ENCODE results near the gene NTRK3. TPM values are rescaled to one million over a fixed set of nuclear protein-coding genes. Genes with fewer than 3 reads are reported as not detected.

NTRK3 gene
- total RNA-seq, 4 donors from 2014 or later, result 0.09 to 2.7 (median 0.62) TPM

DNA sequence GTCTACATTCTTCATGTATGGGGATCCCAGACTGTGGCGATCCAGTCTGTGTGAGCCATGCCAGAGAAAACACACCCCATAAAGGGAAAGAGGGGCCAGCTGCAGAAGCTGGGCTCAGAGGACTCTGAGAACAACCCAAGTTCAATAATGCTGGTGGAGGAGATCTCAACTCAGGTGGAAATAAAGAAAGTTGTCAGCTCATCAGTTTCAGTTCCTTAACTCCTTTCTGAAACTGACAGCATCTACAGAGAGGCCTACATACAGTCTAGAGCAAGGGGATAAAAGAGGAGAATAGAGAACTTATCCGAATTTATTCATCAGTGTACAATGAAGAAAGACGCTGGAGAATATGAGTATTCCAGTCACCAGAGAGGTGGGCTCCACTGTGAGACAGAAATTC is 77.0 kb downstream of the NTRK3 start:
- H3K36me3 ChIP-seq, result no peaks in the 10 kb centered on the region
- TF ChIP-seq POLR2A (IDR thresholded peaks at IDR 0.05), result no peak
- TF ChIP-seq, protein P1, sequence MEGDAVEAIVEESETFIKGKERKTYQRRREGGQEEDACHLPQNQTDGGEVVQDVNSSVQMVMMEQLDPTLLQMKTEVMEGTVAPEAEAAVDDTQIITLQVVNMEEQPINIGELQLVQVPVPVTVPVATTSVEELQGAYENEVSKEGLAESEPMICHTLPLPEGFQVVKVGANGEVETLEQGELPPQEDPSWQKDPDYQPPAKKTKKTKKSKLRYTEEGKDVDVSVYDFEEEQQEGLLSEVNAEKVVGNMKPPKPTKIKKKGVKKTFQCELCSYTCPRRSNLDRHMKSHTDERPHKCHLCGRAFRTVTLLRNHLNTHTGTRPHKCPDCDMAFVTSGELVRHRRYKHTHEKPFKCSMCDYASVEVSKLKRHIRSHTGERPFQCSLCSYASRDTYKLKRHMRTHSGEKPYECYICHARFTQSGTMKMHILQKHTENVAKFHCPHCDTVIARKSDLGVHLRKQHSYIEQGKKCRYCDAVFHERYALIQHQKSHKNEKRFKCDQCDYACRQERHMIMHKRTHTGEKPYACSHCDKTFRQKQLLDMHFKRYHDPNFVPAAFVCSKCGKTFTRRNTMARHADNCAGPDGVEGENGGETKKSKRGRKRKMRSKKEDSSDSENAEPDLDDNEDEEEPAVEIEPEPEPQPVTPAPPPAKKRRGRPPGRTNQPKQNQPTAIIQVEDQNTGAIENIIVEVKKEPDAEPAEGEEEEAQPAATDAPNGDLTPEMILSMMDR (IDR thresholded peaks at IDR 0.05), result no peak
- DNase-seq, result no peak
- H3K9me3 ChIP-seq, result no peaks in the 10 kb centered on the region
- WGBS, 2 donors, result 69 to 85% methylated on average over 3 of the region's 3 CpGs
- intact Hi-C loops (cut with DNase I), result no loop called here
- H3K27ac ChIP-seq, result no peak overlapping the region
- no peaks in the 10 kb centered on the region for H3K4me1 ChIP-seq
- H3K27me3 ChIP-seq, result peaks cover 0 to 8% (median 0%) of the 10 kb centered on the region in 4 donors
- H3K4me3 ChIP-seq, result no peak overlapping the region

DNA sequence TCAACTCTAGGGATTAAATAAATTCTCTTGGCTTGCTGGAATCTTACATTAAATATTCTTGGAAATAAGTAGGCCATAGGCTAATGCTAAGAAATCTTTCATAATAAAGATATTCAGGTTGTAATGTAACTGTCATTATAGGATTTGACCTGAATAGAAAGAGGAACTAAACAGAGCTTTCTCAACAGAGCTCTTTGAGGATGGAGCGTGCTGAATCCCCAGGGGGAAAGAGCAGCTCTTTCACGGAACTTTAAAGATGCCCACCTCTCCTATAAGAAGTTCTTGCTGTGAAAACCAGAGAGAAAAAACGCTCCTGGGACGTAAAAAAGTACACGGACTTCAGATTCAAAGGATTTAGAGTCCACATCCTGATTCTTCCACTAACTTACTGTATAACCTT is 77.9 kb downstream of the NTRK3 start:
- Histone ChIP-seq H3K27ac (no peak overlapping the region), H3K9me3 (no peaks in the 10 kb centered on the region), H3K27me3 (peaks cover 0 to 3% (median 0%) of the 10 kb centered on the region in 4 donors), H3K4me3 (no peak overlapping the region), H3K4me1 (no peaks in the 10 kb centered on the region), H3K36me3 (no peaks in the 10 kb centered on the region)
- TF ChIP-seq, protein P1 (IDR thresholded peaks at IDR 0.05), result no peak
- TF ChIP-seq POLR2A (IDR thresholded peaks at IDR 0.05), result no peak
- DNase-seq, result no peak
- intact Hi-C loops (cut with DNase I), result no loop called here
- 58 to 68% methylated on average over 5 of the region's 5 CpGs for WGBS, 2 donors

- Histone ChIP-seq H3K9me3 (no peaks in the 10 kb centered on the region), H3K27ac (no peak overlapping the region), H3K4me1 (no peaks in the 10 kb centered on the region), H3K4me3 (no peak overlapping the region), H3K36me3 (no peaks in the 10 kb centered on the region), H3K27me3 (no peaks in the 10 kb centered on the region)
- WGBS, 2 donors, result 33 to 50% methylated on average over 1 of the region's 1 CpG
- no peak for TF ChIP-seq POLR2A (IDR thresholded peaks at IDR 0.05)
- DNase-seq, result no peak
- intact Hi-C loops (cut with DNase I), result no loop called here
These were observed 79.1 kb downstream of the NTRK3 start for GRCh38 chr15:88177451-88177850.

DNA sequence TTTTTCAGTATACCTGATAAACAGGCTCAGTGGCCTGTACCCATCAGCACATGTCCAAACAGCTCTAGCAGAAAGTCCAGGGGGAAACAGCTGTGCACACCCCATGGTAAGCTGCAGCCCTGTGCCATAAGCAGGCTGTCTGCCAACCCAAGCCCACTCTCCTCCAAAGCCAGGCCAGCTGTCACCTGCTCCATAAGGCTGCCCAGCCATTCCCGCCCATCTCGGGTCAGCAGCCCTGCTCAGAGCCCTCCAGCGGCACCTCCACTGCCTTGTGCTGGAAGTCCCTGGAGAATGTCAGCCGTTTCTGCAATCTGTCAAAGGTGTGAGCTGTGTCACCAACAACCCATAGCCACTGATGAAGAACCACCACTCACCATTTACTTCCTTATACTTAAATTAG is 82.0 kb downstream of the NTRK3 start:
- Histone ChIP-seq H3K27ac (no peak overlapping the region), H3K36me3 (no peaks in the 10 kb centered on the region), H3K4me3 (no peak overlapping the region), H3K4me1 (no peaks in the 10 kb centered on the region), H3K27me3 (no peaks in the 10 kb centered on the region), H3K9me3 (no peaks in the 10 kb centered on the region)
- no peak for TF ChIP-seq POLR2A (IDR thresholded peaks at IDR 0.05)
- TF ChIP-seq, protein P1 (IDR thresholded peaks at IDR 0.05), result no peak
- DNase-seq, result no peak
- 60% methylated on average over 1 of the region's 4 CpGs; no CpG with 5 or more reads in 1 of the 2 donors for WGBS, 2 donors
- intact Hi-C loops (cut with DNase I), result no loop called here

GRCh38 chr15:88166082-88166993 is 90.2 kb downstream of the NTRK3 start:
- intact Hi-C loops (cut with DNase I), result no loop called here
- Histone ChIP-seq H3K4me3 (no peak overlapping the region), H3K27me3 (no peaks in the 10 kb centered on the region), H3K27ac (no peak overlapping the region), H3K9me3 (no peaks in the 10 kb centered on the region), H3K4me1 (no peaks in the 10 kb centered on the region), H3K36me3 (no peaks in the 10 kb centered on the region)
- DNase-seq, result no peak
- TF ChIP-seq, protein P1 (IDR thresholded peaks at IDR 0.05), result no peak
- no peak for TF ChIP-seq POLR2A (IDR thresholded peaks at IDR 0.05)
- WGBS, 2 donors, result 37 to 41% methylated on average over 5 to 7 of the region's 9 CpGs
